Coronary artery (tissue), 2 donors: ENCODE results near the gene SIM2.

Experiments
- DNase-seq: peaks from one replicate; pipeline ENCODE4 v3.0.0-alpha.2; 2017; ENCODE audit warnings: low spot score
- H3K27ac ChIP-seq, 2 donors: fragments of 200-600 bp; sonication (generic); one replicate each; pipeline ENCODE4 v1.5.1; 2016 to 2019
- H3K4me3 ChIP-seq: fragments of 200-600 bp; sonication (generic); 2 replicates; pipeline ENCODE4 v1.5.1; 2016; ENCODE audit warnings: mild to moderate bottlenecking, moderate library complexity
- TF ChIP-seq, protein P1 (sequence below): fragments of 200-600 bp; sonication (generic); IDR thresholded peaks from one replicate; pipeline ENCODE4 v1.5.1; 2019; ENCODE audit warnings: antibody characterized with exemption

The SIM2 gene

DNA sequence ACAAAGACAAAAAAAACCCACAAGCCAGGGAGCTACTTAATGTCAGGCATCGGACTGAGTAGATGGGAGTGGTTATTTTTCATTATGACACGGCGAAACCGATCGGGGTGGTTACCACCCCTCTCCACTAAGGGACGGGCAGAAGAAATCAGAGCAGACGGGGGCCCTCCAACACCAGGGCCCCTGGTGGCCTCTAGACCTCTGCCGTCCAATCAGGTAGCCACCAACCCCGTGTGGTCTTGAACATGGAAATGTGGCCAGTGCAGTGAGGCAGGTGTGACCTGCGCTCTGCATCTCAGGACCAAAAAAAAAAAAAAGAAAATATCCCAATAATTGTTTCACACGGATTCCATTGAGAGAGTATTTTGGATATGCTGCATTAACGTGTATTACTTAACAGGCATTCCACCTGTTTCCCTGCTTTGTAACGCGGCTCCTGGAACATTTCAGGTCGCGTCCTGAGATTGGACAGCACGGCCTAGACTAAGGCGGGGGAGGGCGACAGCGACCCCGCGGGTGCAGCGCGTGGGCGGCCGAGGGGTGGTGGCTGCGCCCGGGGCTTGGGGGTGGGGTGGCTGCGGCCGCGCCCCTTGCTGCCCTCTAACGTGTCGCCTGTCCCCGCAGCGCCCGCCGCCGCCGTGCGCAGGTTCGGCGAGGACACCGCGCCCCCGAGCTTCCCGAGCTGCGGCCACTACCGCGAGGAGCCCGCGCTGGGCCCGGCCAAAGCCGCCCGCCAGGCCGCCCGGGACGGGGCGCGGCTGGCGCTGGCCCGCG lies 48.3 kb downstream of the SIM2 start:
- TF ChIP-seq, protein P1, sequence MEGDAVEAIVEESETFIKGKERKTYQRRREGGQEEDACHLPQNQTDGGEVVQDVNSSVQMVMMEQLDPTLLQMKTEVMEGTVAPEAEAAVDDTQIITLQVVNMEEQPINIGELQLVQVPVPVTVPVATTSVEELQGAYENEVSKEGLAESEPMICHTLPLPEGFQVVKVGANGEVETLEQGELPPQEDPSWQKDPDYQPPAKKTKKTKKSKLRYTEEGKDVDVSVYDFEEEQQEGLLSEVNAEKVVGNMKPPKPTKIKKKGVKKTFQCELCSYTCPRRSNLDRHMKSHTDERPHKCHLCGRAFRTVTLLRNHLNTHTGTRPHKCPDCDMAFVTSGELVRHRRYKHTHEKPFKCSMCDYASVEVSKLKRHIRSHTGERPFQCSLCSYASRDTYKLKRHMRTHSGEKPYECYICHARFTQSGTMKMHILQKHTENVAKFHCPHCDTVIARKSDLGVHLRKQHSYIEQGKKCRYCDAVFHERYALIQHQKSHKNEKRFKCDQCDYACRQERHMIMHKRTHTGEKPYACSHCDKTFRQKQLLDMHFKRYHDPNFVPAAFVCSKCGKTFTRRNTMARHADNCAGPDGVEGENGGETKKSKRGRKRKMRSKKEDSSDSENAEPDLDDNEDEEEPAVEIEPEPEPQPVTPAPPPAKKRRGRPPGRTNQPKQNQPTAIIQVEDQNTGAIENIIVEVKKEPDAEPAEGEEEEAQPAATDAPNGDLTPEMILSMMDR = no peak
- H3K4me3 ChIP-seq = peak overlapping the region; percentile 69
- no peak for DNase-seq
- H3K27ac ChIP-seq = no peak overlapping the region

DNA sequence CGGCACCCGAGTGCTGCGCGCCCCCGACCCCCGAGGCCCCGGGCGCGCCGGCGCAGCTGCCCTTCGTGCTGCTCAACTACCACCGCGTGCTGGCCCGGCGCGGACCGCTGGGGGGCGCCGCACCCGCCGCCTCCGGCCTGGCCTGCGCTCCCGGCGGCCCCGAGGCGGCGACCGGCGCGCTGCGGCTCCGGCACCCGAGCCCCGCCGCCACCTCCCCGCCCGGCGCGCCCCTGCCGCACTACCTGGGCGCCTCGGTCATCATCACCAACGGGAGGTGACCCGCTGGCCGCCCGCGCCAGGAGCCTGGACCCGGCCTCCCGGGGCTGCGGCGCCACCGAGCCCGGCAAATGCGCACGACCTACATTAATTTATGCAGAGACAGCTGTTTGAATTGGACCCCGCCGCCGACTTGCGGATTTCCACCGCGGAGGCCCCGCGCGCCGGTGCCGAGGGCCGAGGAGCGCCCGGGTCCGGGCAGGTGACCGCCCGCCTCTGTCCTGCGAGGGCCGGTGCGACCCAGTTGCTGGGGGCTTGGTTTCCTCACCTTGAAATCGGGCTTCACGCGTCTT lies 49.0 kb downstream of the SIM2 start:
- Histone ChIP-seq H3K4me3 (peak overlapping the region; percentile 69), H3K27ac (no peak overlapping the region)
- DNase-seq = no peak
- TF ChIP-seq, protein P1 = no peak

DNA sequence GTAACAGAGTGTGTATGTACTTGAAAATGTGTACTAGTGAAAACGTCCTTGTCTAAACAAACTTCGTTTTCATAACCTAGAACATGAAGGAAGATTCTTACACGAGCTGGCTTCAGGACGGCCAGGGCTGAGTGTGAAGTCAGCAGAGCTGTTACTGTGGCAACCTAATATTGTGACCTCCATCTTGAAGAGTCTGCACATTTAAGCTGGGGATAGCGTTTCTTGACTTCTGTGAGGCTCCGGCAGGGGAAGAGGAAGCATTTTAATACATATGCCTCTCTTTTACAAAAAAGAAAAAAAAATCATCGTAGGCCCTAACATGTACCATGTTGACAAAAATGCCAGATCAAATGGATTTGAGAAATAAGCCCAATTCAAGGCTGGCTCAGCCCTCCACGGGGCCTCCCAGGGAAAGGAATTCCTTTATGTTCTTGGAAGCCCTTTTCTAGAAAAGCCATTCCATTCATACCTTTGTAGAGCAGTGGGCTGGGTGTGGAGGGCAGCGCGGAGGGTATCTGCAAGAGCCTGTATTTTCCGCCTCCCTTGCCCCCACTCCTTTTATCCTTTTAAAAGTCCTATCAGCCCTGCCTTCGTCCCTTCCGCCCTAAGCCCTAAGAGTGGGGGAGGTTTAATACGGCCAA lies 51.1 kb downstream of the SIM2 start:
- Histone ChIP-seq H3K27ac (no peak overlapping the region), H3K4me3 (no peak overlapping the region)
- TF ChIP-seq, protein P1 = no peak
- DNase-seq = no peak

DNA sequence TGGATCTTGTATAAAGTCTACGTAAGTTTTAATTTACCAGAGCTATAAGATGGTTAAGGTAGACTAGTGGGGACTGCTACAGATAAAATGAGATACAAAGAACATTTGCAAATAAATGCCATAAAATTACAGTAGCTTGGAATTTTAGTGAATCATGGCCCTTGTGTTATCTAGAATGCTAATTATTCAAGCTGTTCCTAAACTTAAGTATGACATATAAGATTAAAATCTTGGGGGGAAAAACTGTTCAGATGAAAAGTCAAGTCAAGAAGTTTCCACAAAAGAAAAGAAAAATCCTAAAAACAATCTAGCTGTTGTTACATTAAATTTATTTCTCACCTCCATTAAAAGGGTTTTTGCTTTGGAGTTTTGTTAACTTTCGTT lies 51.7 kb downstream of the SIM2 start:
- H3K27ac ChIP-seq = no peak overlapping the region
- no peak for DNase-seq
- H3K4me3 ChIP-seq = no peak overlapping the region
- TF ChIP-seq, protein P1 = no peak

DNA sequence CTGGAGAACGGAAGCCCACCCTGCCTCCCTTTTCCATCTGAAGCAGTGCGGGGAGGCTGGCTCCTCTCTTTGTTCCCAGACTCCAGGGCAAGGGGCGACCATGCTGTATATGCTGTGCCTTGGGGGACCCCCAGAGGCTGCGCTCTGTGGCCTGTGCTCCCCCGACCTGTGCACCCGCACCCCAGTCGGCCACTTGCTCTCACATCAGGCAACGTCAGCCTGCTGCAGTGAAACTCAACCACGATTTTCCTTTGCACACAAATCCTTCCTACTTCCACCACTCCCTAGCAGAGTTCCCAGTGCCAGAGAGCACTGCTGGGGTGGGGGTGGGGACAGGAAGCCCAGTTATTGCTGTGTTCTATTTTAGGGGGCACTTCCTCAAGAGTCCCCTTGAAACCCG lies 52.5 kb downstream of the SIM2 start:
- TF ChIP-seq, protein P1 = no peak
- H3K27ac ChIP-seq = no peak overlapping the region
- H3K4me3 ChIP-seq = no peak overlapping the region
- DNase-seq = no peak

DNA sequence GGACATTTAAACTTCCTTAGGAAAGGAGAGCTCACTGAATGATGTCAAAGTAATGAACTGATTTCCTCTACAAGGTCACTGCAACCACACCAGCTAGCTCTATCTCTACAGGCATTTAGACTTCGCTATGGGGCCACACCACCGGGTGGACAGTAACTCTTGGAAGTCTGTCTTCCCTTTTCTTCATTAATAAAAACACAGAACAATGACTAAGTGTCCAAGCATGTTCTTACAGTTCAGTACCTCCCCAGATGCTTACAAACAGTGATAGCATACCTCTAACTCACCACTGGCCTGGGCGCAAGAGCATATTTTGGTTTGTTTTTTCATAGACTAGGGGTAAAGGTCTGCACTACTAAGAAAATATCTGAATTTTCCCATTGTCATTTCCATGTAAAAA lies 54.6 kb downstream of the SIM2 start:
- no peak for DNase-seq
- TF ChIP-seq, protein P1 = no peak
- Histone ChIP-seq H3K27ac (no peak overlapping the region), H3K4me3 (no peak overlapping the region)
